Activated CD8-positive, alpha-beta memory T cell treated with anti-CD3 and anti-CD28 coated beads for 4 hours (primary cell): ENCODE measurements around the gene ABI2.
"Not testable (repeated sequence)": the region's sequence is repeated elsewhere in the genome, so short reads cannot be mapped to it uniquely, and the experiment has no call there.

ENCODE experiments used
- DNase-seq, 2 donors: peaks; one replicate each; pipeline ENCODE4 v3.0.0-alpha.2; 2020; ENCODE audit warnings: low read depth in 2 of 2

Gene ABI2

DNA sequence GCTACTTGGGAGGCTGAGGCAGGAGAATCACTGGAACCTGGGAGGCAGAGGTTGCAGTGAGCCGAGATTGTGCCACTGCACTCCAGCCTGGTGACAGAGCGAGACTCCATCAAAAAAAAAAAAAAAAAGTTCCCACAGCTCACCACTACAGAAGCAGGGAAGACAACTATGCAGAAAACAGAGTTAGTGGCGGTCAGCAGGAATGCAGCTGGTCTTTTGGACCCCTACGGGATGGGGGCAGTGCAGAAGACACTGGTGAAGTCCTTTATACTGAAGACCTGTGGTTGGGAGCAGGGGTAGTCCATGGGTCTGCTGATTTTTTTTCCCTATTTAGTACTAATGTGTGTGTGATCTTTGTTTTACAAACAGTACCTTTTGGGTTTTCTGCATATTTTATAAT is 101.4 kb downstream of the ABI2 start:
- DNase-seq = not testable (repeated sequence)

DNA sequence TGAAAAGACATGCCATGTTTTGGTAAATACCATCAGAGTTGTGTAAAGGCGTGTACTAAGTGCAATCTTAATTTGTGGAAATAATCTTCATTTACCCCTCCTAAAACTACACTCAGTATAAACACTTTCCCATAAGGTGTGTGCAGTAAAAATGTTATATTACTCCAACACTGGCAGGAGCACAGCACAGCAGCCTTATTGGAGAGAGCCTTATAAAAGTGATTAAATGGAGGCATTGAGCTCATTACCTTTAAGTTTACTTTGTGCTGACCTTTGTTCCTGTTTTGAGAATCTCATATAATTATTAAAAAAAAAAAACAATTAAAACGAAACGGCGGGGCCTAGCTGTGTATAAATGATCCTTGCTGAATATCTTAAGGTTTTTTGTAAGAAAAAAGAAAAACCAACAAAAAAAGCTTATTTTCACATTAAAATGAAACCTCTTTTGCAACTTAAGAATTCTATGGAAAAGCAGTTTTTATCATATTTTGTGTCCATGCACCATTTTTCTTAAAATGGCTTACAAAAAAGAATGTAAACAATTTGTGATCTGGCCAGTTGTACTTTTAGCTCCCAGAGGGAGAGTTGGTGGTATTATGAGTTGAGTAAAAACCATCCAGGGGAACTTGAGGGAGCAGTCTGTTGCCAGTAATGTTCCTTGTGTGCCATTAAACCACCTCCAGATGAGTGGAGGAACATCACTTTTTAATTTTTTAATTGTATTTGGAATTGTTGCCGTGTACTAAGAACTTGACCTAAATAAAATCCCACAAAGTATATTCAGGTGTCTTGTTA is 103.4 kb downstream of the ABI2 start:
- DNase-seq = no peak

DNA sequence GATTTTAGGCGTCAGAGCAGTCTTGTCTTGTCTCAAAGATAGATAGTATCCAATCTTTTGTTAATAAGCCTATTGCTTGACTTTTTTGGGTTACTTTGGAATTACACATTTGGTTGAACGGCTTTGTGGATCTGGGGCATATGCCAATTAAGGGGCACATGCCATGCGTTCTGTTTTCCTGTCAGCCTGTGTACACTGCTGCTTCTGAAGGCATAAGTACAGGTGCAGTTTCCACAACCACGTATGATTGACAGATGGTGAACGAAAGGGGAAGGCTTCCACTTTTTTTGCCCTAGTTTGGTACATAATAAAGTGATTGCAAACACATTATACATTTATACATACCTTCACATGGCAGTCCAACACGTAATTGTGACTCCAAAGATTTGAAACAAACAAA is 104.6 kb downstream of the ABI2 start:
- DNase-seq = no peak

DNA sequence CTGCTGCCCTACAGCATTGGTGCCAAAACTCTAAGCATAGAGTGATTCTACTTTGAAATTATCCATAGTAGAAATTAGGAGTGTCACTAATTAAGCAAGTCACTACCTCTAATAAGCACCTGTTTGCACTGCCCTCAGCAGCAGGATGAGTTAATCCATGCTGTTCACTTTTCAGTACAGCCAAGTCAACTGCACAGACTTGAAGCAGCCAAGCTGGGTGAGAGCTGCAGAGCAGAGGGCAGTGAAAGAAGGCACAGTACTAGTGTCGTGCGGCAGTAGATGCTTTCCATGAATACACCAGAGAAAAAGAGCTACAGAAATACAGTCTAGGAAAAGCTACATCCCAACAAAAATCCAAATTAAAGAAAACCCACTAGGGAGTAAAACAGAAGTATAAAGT is 108.3 kb downstream of the ABI2 start:
- no peak for DNase-seq

DNA sequence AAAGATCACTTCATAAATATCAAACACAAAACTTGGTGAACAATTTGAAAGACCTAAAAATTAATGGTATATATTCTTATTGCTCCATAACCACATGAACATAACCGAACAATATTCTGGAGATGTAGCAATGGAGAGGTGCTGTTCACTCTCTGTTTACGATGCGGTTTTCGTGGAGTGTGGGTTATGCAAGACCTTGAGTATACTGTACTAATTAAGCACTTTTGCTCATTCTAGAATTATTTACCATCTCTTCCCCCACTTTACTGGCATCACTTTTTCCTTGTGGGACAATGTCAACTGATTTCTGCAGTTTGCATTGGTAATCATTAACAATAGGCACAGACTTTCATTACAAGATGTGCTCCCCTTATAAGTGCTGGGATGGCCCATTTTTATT is 109.3 kb downstream of the ABI2 start:
- DNase-seq = no peak

DNA sequence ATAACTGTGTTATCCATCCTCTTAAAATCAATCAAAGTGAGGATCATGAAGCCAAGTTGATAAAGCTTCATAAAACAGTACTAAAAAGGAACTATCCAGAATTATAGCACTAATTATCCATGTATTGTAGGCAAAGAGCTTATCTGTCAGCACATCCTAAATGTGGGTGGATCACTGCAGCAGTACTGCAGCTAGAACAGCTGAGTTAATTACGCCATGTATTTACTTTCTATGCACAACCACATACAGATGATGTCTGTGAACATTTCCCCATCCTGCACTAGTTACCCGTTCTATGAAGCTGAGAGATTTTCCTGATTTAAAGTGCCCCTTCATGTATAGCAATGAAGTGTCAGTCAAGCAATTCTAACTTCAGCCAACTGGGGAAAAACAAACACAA is 110.3 kb downstream of the ABI2 start:
- DNase-seq = no peak

DNA sequence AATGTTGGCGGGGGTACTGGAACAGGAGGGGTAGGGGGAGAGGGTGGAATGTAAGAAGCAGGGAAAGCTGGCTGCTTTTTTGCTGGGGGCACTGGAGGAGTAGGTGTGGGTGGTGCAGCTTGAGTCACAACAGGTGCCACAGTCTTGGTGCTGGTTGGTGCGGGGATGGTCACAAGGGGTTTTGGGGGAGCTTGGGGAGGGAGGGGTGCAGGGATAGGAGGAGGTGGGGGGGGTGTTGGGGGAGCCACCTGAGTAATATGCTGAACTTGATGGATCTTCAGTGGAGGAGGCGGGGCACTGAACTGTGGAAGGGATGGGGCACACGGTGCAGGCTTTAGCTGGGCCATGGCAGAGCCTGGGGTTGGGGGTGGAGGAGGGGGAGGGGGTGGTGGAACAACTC is 112.5 kb downstream of the ABI2 start:
- no peak for DNase-seq

DNA sequence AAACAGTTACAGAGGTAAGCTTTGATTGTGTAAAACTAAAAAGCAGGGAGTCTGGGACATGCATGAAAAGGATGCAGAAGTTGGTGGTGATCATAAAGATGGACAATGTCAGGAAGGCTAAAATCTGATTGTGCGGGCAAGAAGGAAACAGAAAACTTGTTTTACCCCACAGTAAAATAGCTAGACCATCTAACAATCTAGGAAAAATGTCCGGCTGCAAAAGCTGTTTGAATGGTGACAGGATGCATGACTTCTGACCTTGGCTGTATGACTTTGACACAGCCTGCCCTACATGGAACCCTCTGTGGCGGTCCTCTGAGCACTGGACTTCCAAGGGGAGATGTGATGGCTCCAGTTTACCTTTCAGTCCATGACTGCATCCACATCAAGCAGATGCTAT is 113.3 kb downstream of the ABI2 start:
- DNase-seq = no peak

DNA sequence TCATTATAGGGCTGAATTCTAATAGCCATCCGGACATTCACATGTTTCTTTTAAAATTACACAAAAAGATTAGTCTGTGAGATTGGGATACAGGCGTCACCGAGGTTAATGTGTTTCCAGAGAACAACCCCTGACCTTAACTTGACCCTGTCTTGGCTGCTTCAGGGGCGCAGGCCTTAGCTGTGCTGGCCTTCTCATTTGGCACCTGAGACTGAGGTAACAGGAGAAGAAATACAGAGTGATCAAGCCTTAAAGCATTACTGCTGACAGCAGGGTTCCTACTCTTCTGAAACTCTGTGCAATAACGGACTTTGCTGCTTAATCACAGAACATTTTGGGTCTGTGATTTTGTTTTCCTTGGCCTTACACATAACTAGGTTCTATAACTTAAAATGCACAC is 114.3 kb downstream of the ABI2 start:
- no peak for DNase-seq

DNA sequence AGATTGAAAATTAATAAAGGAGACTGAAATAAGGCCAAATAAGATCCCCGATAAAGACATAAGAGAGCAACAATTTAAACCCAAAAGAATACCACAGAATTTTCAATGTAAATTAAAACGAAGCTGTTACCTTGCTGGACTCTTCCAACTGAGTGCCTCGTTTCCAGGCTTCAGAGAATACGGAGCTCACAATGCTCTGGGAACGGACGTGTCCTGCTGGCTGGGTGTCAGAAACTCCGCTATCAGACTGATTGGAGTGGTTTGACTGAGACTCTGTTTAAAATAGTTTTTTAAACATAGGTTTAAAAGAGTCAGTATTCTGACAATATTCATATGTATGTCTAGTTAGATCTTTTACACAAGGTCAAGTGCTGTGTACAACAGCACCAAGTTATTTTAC is 116.5 kb downstream of the ABI2 start:
- DNase-seq = no peak

DNA sequence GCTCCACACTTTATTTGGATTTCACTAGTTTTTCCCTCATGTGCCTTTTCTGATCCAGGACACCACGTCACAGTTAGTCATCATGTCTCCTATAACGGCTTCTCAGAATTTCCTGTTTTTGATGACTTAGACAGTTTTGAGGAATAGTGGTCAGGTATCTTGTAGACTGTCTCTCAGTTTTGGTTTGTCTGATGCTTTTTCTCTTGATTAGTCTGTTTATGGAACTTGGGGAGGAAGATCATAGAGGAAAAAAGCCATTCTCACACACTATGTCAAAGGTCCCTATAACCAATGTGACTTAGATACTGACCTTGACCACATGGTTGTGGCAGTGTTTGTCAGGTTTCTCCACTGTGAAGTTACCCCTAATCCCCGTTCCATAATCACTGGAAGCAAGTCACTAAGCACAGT is 117.9 kb downstream of the ABI2 start:
- DNase-seq = no peak

DNA sequence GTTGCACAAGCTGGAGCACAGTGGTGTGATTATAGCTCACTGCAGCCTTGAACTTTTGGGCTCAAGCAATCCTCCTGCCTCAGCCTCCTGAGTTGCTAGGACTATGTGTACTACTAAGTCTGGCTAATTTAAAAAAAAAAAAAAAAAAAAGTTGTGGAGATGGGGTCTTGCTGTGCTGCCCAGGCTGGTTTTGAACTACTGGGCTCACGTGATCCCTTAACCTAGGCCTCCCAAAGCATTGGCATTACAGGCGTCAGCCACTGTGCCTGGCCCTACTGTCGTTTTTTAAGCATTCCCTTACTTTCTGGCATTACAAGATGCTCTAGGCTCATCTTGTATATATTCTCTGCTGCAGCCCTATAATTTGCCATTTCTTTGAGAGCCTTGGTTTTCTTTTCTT is 118.6 kb downstream of the ABI2 start:
- DNase-seq = no peak

DNA sequence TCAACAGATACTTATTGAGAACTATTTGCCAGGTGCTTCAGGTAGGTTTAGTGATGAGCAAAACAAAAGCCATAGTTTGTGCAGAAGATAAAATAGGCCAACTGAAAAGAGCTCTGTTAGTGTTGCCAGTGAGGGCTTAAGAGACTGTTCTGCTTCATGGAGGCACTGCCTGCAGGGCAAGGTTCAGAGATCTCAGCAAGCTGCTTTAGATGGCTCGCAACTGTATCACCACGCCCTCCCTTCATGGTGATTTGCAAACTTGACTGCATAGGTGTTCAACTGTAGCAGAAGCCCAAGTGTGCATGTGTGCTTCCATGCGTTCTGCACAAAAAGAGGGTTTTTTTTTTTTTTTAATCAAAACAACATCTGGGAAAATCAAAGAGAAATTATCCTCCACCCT is 122.4 kb downstream of the ABI2 start:
- no peak for DNase-seq

DNA sequence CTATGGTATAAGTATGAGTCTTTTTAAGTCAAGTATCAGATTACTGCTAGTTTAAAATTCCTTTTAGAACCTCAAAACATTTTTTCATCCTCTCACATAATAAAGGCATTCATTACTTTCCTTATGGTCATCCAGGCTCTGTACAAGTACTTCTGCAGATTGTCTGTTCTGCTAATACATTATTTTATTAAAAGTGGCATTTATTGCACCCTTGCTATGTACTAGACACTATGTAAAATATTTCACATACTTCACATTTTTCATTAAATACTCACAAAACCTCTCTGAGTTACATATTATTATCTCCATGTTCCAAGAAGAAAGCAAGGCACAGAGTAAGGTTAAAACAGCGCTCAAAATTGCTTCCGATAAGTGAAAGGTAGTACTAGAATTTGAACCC is 122.8 kb downstream of the ABI2 start:
- DNase-seq = no peak

DNA sequence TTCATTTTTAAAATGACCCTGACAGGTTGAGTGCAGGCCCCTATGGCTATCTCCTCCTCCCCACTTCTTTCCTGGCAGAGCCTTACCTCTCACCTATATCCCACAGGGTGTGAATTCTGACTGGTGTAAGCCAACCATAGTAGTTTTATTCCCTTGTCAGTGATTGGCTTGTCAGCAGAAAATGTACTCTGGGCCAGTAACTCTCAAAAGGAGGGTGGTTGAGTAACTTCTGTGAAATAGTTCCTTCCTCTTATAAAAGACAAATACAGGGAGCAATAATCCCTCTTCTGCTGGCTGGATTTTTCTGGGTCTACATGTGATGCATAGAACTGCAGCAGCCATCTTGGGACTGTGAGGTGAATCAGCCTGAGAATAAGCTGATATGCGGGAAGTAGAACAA is 123.5 kb downstream of the ABI2 start:
- DNase-seq = no peak

DNA sequence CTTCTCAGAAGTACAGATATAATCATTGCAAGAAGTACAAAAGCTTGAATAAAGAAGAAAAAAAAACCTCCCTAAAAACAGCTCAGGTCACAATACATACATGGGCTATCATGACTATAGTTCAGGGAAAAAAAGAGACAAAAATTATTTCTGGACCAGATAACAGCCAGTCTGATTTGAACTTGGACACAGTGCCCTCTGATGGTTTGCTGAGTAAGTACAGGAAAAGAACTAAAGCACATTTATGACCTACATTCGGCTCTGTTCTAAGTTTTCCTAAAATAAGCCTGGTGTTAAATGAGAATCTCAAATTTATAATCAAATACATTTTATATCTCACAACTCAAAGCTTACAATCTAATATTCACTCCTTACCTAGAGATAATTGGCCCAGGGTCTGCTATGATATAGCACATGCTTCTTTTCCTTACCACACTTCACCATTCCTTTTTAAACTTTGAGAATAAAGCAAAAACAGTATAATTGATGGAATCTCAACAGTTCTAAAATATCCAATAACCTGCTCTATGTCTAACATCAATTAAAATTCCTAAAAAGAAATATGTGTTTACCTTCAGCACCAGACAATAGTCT is 125.8 kb downstream of the ABI2 start:
- DNase-seq = no peak

DNA sequence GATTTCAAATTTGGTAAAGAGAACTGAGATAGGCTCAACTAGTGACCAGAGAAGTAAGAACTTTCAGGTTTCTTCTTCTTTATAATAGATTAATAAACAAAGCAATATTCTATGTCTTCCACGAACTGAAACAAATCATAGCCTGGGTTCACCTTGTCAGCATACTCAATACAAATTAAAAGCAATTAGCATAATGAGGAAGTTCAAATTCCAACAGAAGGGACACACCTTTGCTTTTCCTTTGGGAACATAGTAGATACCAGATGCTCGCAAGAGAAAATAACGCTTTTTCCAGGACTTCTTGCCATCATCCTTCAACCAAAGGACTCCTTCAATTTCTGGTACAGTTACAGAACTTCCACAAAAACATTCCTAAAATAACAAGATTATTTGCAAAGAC is 127.0 kb downstream of the ABI2 start:
- DNase-seq = no peak

DNA sequence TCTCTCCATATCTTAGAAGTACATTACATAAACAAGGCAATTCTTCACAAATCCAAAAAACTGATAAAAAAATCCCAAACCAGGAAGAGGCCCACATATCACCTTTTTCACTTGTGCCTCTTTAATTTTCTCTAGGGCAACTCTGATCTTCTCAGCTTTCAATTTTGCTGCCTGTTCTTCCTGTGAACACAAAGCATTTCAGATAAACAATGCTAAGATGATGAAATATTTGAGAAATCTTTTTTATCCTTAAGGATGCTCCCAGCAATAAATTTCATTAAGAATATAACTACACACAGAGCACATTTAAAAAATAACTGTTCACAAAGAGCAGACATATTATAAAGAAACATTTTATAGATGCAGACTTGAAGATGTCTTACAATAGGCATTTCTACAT is 133.6 kb downstream of the ABI2 start:
- no peak for DNase-seq

DNA sequence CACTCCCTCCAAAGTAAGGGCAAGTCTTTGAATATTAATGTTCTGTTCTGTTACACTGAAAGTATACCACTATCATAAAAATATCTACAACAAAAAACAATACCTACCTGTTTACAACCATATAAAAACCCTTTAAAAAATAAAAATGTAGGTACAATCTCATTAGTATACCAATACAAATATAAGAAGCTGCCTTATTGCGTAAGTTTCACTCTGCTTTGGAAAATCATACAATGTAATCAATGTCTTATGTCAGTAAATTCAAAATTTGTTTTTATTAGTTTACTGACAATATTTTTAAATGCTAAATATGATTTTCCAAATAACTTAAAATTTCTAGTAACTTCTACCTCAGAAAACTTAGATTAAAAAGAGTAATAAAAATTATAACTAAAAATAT is 134.1 kb downstream of the ABI2 start:
- no peak for DNase-seq

DNA sequence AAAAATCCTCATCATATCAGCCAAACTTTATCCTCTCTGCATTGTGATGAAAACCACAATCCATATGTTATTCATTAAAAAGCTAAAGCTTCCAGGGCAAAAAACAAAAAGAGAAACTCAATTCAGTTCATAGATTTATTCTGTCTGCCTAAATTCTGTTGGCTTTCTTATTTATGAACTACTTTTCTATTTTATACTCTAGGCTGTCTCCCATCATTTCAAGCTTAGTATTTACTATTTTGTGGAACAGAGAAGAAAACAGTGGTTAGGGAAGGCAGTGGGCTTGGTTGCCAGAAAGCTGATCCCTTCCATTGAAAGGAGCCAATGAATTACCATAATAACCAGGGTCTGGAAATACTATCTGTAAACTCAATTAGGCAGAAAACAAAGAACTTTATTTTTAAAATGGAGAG is 135.1 kb downstream of the ABI2 start:
- no peak for DNase-seq

DNA sequence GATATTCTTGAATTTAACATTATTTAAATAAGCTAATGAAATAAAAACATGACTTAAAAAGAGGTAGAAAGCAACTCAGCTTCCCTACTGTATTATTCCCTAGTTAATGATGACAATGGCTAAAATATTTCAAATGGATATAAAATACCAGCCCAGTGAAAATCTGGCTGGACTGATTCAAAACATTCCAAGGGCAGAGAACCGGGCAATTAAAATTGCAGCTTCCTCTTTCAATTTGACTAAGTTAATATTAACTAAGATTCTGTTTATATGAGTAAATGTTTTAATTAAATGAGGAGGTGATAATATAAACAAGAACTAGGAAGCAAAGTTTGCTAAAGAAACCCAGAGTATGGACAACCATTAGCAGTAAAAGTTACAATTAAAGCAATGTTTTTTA is 141.4 kb downstream of the ABI2 start:
- no peak for DNase-seq

DNA sequence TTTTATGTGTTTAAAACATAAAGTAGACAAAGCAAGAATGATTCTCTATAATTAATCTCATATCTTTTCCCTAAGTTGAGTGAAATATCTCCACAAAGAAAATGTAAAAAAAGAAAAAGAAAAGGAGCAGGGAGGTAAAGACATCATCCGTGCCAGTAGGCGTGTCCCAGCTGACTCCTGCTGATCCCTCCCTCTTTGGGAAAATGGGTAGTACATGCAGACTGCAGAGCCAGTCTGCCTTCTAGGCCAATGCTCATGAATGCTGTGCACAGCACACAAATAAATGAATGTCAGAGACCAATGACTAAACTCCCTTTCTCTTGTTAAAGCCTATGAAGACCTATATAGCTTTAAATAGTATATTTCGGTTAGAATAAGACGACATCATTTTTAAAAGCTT is 142.2 kb downstream of the ABI2 start:
- no peak for DNase-seq

DNA sequence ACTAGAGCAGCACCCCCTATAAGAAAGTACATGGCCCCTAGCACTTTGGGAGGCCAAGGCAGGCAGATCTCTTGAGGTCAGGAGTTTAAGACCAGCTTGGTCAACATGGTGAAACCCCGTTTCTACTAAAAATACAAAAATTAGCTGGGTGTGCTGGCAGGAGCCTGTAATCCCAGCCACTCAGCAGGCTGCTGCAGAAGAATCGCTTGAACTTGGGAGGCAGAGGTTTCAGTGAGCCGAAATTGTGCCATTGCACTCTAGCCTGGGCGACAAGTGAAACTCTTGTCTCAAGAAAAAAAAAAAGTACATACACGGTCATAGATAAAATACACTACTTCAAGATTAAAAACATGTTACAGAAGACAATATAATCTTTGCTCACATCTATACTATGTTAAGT is 143.1 kb downstream of the ABI2 start:
- no peak for DNase-seq

DNA sequence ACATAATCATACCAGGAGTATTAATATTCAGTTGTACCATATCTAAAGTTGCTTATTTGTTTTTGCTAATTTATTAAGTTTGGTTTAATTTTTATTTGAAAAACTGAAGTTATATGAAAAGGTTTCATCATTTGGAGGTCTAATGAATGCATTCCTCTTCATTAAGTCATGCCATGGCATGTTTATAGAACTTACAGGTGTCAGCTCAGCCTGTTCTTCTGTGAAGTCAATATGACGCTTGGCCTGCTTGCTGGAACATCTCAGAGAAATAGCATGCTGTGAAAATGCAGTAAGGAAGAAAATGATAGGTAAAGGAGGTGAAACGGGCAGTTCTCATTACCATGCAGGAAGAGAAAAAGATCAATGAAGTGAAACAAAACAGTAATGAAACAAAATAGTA is 148.7 kb downstream of the ABI2 start:
- DNase-seq = no peak
